ENCODE measurements around the gene ARHGEF10L. TPM values are rescaled to one million over a fixed set of nuclear protein-coding genes. Genes with fewer than 3 reads are reported as not detected.

Gene ARHGEF10L
- total and polyA plus RNA-seq, 3 experiments from 2014 or later = 0.24 to 0.26 TPM; not detected in 1

DNA sequence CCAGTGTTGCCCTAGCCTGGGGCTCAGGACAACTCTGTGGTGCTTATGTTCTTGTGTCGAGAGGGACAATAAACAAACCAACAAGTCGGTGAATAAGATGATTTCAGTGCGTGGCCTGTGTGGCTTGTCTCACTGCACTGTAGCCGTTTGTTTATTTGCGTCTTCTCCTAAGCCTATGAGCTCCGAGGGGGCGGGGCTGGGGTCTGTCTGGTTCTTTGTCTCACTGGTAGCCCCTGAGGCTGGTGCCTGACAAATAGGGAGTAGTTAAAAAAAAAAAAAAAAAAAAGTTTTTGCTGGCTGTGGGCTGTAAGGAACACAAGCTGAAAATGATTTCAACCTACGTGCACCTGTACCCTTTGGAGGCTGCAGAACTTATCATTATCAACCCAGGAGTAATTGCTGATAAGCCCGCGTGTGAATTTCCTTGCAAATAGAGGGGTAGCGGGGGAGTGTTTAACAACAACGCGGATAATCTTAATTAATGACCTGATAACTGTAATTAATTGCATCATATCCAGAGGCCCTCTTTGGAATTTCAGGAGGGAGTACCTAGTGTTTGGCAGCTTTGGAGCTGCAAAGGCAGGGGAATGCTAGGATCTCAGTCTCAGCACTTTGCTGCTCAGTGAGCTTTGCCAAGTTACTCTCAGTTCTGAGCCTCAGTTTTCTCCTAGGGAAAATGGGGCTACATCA lies 925 bp upstream of the ARHGEF10L start:
- CTCF ChIA-PET = no interaction called here
- DNase-seq = no peak
- peak overlapping the region in 1 of 7 donors; percentile 8 for H3K4me3 Mint-ChIP-seq

DNA sequence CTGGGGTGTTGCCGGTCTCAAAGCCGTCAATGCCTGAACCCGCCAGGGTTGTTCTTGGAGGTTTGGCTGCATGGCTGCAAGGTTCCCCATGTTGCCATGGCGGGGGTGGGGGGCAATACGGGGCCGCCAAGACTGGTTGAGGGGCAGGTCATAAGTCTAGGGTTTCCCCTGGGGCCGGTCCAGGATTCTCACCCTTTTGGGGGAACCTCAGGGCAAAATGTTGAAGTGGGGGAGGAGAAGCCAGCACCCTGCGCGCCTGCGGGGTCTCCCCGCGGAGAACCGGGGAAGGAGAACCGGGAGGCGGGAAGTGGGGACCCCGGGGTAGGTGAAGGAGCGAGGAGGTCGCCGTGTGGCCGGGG lies 401 bp upstream of the ARHGEF10L start:
- Histone ChIP-seq H3K27ac (ENCODE audit: low read depth, low read length) (no peak overlapping the region), H3K9me3 (ENCODE audit: low read length) (no peaks in the 10 kb centered on the region), H3K4me3 (ENCODE audit: low read length) (no peak overlapping the region), H3K4me1 (ENCODE audit: insufficient read depth, low read length) (no peaks in the 10 kb centered on the region), H3K36me3 (ENCODE audit: insufficient read depth, low read length) (no peaks in the 10 kb centered on the region), H3K27me3 (ENCODE audit: insufficient read depth, low read length, poor library complexity, severe bottlenecking) (peaks cover 15% of the 10 kb centered on the region)
- ChIA-PET POLR2A (no interaction called here), CTCF (no interaction called here)
- Mint-ChIP-seq H3K4me3 (peak overlapping the region in 3 of 7 donors; percentile 8 to 49 (median 29)), H3K4me1 (peaks cover 0 to 13% (median 4%) of the 10 kb centered on the region in 3 donors), H3K9me3 (no peaks in the 10 kb centered on the region), H3K27me3 (peaks cover 24 to 42% of the 10 kb centered on the region in 2 donors), H3K27ac (no peak overlapping the region), H3K36me3 (no peaks in the 10 kb centered on the region)
- DNase-seq = no peak

More for the DNA sequence above, 925 bp upstream of the ARHGEF10L start:
- Histone ChIP-seq H3K27ac (ENCODE audit: low read depth, low read length) (no peak overlapping the region), H3K36me3 (ENCODE audit: insufficient read depth, low read length) (no peaks in the 10 kb centered on the region), H3K9me3 (ENCODE audit: low read length) (no peaks in the 10 kb centered on the region), H3K4me3 (ENCODE audit: low read length) (no peak overlapping the region), H3K4me1 (ENCODE audit: insufficient read depth, low read length) (no peaks in the 10 kb centered on the region), H3K27me3 (ENCODE audit: insufficient read depth, low read length, poor library complexity, severe bottlenecking) (peaks cover 15% of the 10 kb centered on the region)
- Mint-ChIP-seq H3K36me3 (no peaks in the 10 kb centered on the region), H3K27ac (no peak overlapping the region), H3K4me1 (peaks cover 0 to 13% (median 4%) of the 10 kb centered on the region in 3 donors), H3K27me3 (peaks cover 25 to 42% of the 10 kb centered on the region in 2 donors), H3K9me3 (no peaks in the 10 kb centered on the region)
- POLR2A ChIA-PET = no interaction called here

DNA sequence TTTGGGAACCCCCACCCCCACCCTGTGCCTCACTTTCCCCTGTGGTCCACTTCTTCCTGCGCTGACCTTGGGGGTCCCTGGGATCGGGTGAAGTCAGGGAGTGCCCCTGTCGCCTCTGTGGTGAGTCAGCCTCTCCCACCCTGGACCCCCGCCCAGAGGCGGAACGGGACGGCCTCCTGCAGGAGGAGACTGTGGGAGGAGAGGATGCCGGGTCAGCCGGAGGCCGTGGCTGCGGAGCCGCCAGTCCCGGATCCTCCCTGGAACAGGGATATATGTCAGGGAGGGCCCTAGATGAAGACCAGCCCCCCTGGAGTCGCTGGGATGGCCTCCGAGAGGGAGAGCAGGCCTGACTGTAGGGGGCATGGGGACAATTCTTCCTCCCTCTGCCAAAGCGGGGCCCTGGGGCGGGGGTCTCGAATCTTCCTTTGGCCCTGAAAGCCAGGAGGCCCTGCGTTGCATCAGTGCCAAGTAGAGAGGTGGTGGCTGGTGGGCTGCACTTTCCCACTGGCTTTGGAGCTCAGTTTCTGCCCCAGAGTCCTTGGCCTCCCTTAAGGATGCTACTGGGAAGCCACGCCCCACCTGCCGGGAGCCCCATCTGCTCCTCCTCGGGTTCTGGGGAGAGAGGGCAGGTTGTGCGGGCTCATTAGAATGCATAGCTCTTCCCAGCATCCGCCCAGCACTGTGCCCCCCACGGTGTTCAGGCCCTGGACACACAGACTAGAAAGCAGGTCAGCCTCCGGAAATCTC lies 930 bp downstream of the ARHGEF10L start:
- H3K4me3 Mint-ChIP-seq = peak overlapping the region in 2 of 7 donors; percentile 27 to 49

DNA sequence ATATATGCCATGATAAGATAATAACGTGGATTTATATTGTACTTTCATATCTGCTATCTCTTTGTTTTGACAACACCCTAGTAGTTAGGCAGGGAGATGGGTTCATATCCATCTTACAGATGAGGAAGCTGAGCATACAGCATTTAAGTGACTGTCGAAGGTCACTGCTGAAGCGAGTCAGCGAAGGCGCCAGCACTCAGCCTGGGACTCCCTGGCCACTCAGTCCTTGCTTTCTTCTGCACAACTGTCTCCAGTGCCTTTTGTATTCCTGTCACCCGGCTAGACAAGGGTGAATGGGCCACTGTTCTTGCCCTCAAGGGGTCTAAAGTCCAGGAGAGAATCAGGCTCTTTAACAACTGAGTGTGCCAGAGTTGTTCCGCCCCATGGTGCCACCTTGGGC lies 3.1 kb downstream of the ARHGEF10L start:
- no peak overlapping the region for H3K4me3 Mint-ChIP-seq
- no peak overlapping the region for H3K27ac Mint-ChIP-seq
- Histone ChIP-seq H3K9me3 (ENCODE audit: low read length) (no peaks in the 10 kb centered on the region), H3K4me3 (ENCODE audit: low read length) (no peak overlapping the region), H3K36me3 (ENCODE audit: insufficient read depth, low read length) (no peaks in the 10 kb centered on the region), H3K4me1 (ENCODE audit: insufficient read depth, low read length) (no peaks in the 10 kb centered on the region), H3K27me3 (ENCODE audit: insufficient read depth, low read length, poor library complexity, severe bottlenecking) (peaks cover 15% of the 10 kb centered on the region), H3K27ac (ENCODE audit: low read depth, low read length) (no peak overlapping the region)
- CTCF ChIA-PET = interaction anchor here (1.5 kb wide), 1 partner anchor 8 kb away, joined by 3 read pairs; no protein-coding TSS in a partner anchor
- H3K27me3 Mint-ChIP-seq = peaks cover 25 to 39% of the 10 kb centered on the region in 2 donors
- peaks cover 0 to 13% (median 4%) of the 10 kb centered on the region in 3 donors for H3K4me1 Mint-ChIP-seq
- peaks cover 0 to 4% (median 0%) of the 10 kb centered on the region in 5 donors for H3K9me3 Mint-ChIP-seq
- DNase-seq = no peak
- no peaks in the 10 kb centered on the region for H3K36me3 Mint-ChIP-seq
- POLR2A ChIA-PET = no interaction called here

More for the DNA sequence above, 930 bp downstream of the ARHGEF10L start:
- Histone ChIP-seq H3K4me1 (ENCODE audit: insufficient read depth, low read length) (no peaks in the 10 kb centered on the region), H3K9me3 (ENCODE audit: low read length) (no peaks in the 10 kb centered on the region), H3K36me3 (ENCODE audit: insufficient read depth, low read length) (no peaks in the 10 kb centered on the region), H3K27me3 (ENCODE audit: insufficient read depth, low read length, poor library complexity, severe bottlenecking) (peaks cover 15% of the 10 kb centered on the region), H3K4me3 (ENCODE audit: low read length) (no peak overlapping the region), H3K27ac (ENCODE audit: low read depth, low read length) (no peak overlapping the region)
- H3K4me1 Mint-ChIP-seq = peaks cover 0 to 13% (median 4%) of the 10 kb centered on the region in 3 donors
- H3K27ac Mint-ChIP-seq = no peak overlapping the region
- DNase-seq = no peak
- H3K36me3 Mint-ChIP-seq = no peaks in the 10 kb centered on the region
- H3K27me3 Mint-ChIP-seq = peaks cover 26 to 52% of the 10 kb centered on the region in 2 donors
- CTCF ChIA-PET = no interaction called here
- peaks cover 0 to 4% (median 0%) of the 10 kb centered on the region in 5 donors for H3K9me3 Mint-ChIP-seq
- POLR2A ChIA-PET = no interaction called here

DNA sequence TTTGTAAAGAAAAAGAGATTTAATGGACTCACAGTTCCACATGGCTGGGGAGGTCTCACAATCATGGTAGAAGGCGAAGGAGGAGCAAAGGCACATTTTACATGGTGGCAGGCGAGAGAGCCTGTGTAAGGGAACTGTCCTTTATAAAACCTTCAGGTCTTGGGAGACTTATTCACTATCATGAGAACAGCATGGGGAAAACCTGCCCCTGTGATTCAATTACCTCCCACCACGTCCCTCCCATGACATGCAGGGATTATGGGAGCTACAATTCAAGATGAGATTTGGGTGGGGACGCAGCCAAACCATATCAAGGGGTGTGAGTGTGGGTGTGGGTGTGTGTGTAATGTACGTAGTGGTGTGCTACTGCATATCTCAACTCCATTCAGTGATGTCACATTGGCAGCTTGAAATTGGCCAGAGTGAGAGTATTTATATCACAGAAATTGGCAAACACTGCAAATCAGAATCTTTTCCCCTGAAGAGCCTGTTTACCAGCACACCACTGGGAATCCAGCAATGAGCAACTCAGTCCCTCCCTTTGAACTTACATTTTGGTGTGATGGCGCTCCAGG lies 5.4 kb downstream of the ARHGEF10L start:
- Histone ChIP-seq H3K9me3 (ENCODE audit: low read length) (no peaks in the 10 kb centered on the region), H3K27ac (ENCODE audit: low read depth, low read length) (no peak overlapping the region), H3K4me1 (ENCODE audit: insufficient read depth, low read length) (no peaks in the 10 kb centered on the region), H3K36me3 (ENCODE audit: insufficient read depth, low read length) (no peaks in the 10 kb centered on the region), H3K4me3 (ENCODE audit: low read length) (no peak overlapping the region), H3K27me3 (ENCODE audit: insufficient read depth, low read length, poor library complexity, severe bottlenecking) (peaks cover 11% of the 10 kb centered on the region)
- POLR2A ChIA-PET = no interaction called here
- CTCF ChIA-PET = no interaction called here
- H3K9me3 Mint-ChIP-seq = peaks cover 0 to 4% (median 0%) of the 10 kb centered on the region in 5 donors
- no peak for DNase-seq
- H3K4me3 Mint-ChIP-seq = no peak overlapping the region
- no peaks in the 10 kb centered on the region for H3K36me3 Mint-ChIP-seq
- H3K27ac Mint-ChIP-seq = no peak overlapping the region
- peaks cover 0 to 2% (median 2%) of the 10 kb centered on the region in 3 donors for H3K4me1 Mint-ChIP-seq
- H3K27me3 Mint-ChIP-seq = peaks cover 14 to 29% of the 10 kb centered on the region in 2 donors

DNA sequence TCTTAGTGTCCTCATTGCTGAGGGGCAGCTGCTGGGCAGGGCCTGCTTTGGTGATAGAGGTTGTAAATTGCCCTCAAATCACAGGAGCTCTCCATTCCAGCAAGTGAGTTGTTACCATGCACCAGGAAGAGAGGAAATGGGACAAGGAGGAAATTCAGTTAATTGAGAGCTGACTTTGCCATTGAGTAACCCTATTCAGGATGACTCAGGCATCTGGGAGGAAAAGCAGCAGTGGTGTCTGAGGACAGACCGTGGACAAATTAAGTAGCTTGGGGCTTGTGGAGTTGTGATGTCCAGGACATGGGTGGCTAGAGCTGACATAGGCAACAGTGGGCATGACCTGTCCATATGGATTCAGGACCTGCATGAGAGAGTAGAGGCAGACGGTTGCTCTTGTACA lies 5.9 kb downstream of the ARHGEF10L start:
- DNase-seq = no peak
- peaks cover 7% of the 10 kb centered on the region for H3K27me3 ChIP-seq (ENCODE audit: insufficient read depth, low read length, poor library complexity, severe bottlenecking)
- peaks cover 0 to 4% (median 0%) of the 10 kb centered on the region in 5 donors for H3K9me3 Mint-ChIP-seq
- H3K4me3 Mint-ChIP-seq = no peak overlapping the region
- no peaks in the 10 kb centered on the region for H3K4me1 ChIP-seq (ENCODE audit: insufficient read depth, low read length)
- no peaks in the 10 kb centered on the region for H3K36me3 ChIP-seq (ENCODE audit: insufficient read depth, low read length)
- H3K9me3 ChIP-seq (ENCODE audit: low read length) = no peaks in the 10 kb centered on the region
- POLR2A ChIA-PET = no interaction called here
- no peaks in the 10 kb centered on the region for H3K36me3 Mint-ChIP-seq
- H3K27me3 Mint-ChIP-seq = peaks cover 14 to 32% of the 10 kb centered on the region in 2 donors
- no peak overlapping the region for H3K27ac Mint-ChIP-seq
- CTCF ChIA-PET = no interaction called here
- H3K27ac ChIP-seq (ENCODE audit: low read depth, low read length) = no peak overlapping the region
- peaks cover 0 to 2% (median 0%) of the 10 kb centered on the region in 3 donors for H3K4me1 Mint-ChIP-seq
- no peak overlapping the region for H3K4me3 ChIP-seq (ENCODE audit: low read length)

DNA sequence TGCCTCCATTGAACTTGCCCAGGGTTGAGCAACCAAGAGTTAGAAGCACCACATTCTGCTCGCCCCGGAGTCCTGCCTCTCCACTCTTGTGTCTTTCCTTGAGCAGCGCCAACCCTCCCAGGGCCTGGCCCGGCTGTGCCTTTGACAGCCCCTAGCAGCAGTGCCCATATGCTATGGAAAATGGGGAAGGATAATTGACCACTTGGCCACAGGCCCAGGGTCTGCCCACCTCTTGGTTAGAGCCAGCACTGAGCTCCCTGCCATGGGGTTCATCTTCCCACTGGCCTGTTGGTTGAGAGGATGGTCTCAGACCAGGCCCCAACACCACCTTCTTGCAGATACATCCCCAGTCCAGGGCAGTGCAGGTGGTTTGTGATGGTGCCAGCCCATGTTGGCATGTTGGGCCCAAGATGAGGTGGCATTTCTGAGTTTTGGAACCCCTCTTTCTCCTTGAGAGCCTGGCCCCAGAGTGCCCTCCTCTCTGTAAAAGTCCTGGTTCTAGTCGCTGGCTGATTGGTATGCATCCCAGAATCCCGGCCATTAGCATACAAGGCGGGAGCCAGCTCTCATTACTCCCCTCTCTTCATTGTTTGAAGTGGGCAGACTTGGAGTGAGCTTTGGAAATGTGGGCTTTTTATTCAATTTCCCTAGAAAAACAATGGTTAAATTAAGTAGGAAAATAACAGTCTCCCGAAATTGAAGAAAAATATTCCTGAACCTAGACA lies 7.6 kb downstream of the ARHGEF10L start:
- Histone ChIP-seq H3K36me3 (ENCODE audit: insufficient read depth, low read length) (no peaks in the 10 kb centered on the region), H3K9me3 (ENCODE audit: low read length) (no peaks in the 10 kb centered on the region), H3K4me1 (ENCODE audit: insufficient read depth, low read length) (no peaks in the 10 kb centered on the region), H3K4me3 (ENCODE audit: low read length) (no peak overlapping the region), H3K27ac (ENCODE audit: low read depth, low read length) (no peak overlapping the region), H3K27me3 (ENCODE audit: insufficient read depth, low read length, poor library complexity, severe bottlenecking) (no peaks in the 10 kb centered on the region)
- DNase-seq = no peak
- no peaks in the 10 kb centered on the region for H3K36me3 Mint-ChIP-seq
- H3K27me3 Mint-ChIP-seq = peaks cover 6 to 24% of the 10 kb centered on the region in 2 donors
- peaks cover 0 to 4% (median 0%) of the 10 kb centered on the region in 5 donors for H3K9me3 Mint-ChIP-seq
- ChIA-PET POLR2A (no interaction called here), CTCF (no interaction called here)
- H3K27ac Mint-ChIP-seq = no peak overlapping the region
- H3K4me3 Mint-ChIP-seq = no peak overlapping the region
- H3K4me1 Mint-ChIP-seq = no peaks in the 10 kb centered on the region
